ENCODE measurements around the gene KNSTRN.

DNA sequence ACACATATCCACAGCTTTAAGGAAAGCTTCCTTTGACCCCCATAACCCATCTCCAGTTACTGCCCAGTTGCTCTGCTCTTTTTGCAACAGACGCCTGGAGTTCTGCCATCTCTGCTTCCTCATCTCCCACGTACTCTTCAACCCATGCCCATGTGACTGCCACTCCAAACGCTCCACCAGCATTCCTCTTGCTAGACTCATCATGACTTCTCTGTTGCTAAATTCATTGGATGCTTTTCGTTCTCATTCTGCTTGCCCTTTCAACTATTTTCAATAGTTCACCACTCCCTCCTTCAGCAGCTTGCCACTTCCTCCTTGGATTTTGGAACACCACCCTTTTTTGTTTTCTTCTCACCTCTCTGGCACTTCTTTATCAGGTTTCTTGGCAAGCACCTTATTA, 2.7 kb upstream of the KNSTRN start:
- TF ChIP-seq, protein P1, sequence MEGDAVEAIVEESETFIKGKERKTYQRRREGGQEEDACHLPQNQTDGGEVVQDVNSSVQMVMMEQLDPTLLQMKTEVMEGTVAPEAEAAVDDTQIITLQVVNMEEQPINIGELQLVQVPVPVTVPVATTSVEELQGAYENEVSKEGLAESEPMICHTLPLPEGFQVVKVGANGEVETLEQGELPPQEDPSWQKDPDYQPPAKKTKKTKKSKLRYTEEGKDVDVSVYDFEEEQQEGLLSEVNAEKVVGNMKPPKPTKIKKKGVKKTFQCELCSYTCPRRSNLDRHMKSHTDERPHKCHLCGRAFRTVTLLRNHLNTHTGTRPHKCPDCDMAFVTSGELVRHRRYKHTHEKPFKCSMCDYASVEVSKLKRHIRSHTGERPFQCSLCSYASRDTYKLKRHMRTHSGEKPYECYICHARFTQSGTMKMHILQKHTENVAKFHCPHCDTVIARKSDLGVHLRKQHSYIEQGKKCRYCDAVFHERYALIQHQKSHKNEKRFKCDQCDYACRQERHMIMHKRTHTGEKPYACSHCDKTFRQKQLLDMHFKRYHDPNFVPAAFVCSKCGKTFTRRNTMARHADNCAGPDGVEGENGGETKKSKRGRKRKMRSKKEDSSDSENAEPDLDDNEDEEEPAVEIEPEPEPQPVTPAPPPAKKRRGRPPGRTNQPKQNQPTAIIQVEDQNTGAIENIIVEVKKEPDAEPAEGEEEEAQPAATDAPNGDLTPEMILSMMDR (IDR thresholded peaks at IDR 0.05): no peak
- no peak for TF ChIP-seq ZFX (IDR thresholded peaks at IDR 0.05; ENCODE audit: borderline replicate concordance)
